ENCODE data around the gene STMN3.
"Not testable (repeated sequence)": the region's sequence is repeated elsewhere in the genome, so short reads cannot be mapped to it uniquely, and the experiment has no call there.

Gene STMN3

GRCh38 chr20:63617092-63617875 lies 35.9 kb downstream of the STMN3 start:
- no peak for DNase-seq (ENCODE audit: low read depth in 2 of 2)

GRCh38 chr20:63613863-63614594 lies 39.2 kb downstream of the STMN3 start:
- not testable (repeated sequence) for DNase-seq (ENCODE audit: low read depth in 2 of 2)

DNA sequence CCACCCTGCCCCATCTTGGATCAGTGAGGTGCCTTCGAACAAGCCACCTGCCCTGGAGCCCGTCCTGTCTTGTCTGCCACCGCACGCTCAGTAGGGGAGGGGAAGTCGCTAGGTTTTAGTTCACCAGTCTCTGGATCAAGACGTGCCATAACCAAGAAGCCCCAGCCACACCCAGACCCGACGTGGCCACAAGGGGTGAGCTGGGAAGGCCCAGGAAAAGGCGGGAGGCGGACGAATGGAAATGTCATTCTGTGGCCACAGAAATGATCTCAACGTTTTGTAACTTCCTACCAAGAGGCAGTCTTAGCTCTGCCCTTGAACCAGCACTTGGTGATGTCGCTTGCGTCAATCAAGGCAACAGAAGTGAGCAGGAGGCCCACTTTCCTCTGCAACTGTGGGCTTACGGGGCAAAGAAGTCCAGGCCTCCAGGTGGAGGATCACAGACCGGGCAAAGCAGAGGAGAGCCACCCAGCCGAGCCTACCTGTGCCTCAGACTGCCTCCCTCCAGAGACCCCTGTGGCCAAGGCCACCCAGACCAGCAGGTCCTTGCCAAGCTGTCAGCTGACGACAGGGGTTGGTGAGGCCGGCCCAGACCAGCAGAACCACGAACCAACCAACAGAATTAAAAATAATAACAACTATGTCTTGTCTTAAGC lies 40.8 kb downstream of the STMN3 start:
- DNase-seq (ENCODE audit: low read depth in 2 of 2): no peak

DNA sequence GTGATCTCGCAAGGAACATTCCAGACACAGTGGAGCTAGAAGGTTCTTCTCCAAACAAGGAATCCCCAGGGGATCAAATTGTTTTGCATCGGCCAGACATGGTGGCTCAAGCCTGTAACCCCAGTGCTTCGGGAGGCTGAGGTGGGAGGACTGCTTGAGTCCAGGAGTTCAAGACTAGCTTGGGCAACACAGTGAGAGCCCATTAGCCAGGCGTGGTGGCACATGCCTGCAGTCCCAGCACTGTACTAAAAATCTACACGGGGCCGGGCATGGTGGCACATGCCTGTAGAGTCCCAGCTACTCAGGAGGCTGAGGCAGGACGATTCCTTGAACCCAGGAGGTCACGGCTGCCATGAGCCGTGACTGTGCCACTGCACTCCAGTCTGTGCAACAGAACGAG lies 41.6 kb downstream of the STMN3 start:
- DNase-seq (ENCODE audit: low read depth in 2 of 2): no peak

- no peak for DNase-seq (ENCODE audit: low read depth in 2 of 2)
These were observed 42.4 kb downstream of the STMN3 start for GRCh38 chr20:63610581-63611435.

- no peak for DNase-seq (ENCODE audit: low read depth in 2 of 2)
These were observed 46.5 kb downstream of the STMN3 start for GRCh38 chr20:63606686-63607085.

- no peak for DNase-seq (ENCODE audit: low read depth in 2 of 2)
These were observed 50.9 kb downstream of the STMN3 start for GRCh38 chr20:63602321-63602720.

- DNase-seq (ENCODE audit: low read depth in 2 of 2): not testable (repeated sequence)
These were observed 51.5 kb downstream of the STMN3 start for GRCh38 chr20:63601679-63602078.

DNA sequence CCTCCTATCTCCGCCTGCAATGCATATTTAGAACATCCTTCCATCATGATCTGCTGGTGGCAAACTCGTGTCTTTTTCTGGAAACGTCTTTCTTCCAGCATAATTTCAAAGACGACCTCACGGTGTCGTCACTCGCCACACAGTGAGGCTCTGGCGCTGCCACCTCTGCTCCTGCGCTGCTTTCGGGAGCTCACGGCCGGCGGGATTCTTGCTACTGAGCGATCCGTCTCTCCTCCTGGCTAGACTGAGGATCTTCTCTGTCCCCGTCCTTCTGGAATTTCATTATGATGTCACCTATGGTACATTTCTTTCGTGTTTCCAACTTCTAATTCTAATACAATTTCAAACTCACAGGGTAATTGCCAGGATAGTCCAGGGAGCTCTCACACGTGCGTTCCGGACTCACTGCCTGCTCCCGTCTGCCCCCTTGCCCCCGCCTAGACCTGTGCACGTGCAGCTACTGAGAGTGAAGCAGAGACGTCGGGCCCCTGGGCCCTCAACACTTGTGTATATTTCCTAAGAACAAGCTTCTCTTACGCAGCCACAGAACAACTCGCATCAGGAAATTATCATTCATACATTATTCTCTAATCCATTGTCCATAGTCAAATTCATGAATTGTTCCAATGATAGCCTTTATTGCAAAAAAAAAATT lies 53.7 kb downstream of the STMN3 start:
- no peak for DNase-seq (ENCODE audit: low read depth in 2 of 2)

DNA sequence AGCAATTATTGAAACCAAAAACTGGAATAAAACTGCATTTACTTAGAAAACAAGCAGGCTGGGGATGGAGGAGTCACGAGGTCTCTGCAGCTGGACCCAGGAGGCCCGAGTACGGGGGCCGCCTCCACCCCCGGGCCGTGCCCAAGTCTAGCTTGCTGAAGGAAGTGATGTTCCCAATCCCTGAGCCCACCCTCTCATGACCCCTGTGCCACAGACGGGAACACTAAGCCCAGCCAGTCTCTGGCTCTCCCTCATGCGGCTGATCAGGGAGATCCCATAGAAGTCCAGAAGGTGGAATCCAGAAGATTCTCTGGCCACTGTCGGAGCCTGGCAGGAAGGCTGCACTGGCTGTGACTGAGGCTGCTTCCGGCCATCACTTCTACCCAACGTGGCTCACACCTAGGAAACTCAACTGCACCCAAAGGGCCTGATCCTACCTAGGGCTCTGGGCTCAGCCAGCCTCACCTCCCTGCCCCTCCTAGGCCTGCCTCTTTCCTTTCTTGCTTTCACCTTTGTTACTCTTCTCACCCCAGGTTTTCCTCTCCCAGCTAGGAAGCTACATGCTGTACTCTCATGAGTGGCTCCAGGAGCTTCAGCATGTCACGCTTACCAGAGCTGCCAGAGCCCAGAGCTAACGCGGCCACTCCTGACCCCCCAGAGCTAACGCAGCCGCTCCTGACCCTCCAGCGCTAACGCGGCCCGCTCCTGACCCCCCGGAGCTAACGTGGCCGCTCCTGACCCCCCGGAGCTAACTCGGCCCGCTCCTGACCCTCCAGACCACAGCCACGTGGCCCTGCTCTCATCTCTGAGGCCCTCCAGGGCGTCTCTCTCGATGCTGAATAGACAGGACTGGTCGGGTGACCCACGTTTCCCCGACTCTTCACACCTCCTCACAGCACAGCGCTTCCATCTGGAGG lies 54.5 kb downstream of the STMN3 start:
- no peak for DNase-seq (ENCODE audit: low read depth in 2 of 2)

DNA sequence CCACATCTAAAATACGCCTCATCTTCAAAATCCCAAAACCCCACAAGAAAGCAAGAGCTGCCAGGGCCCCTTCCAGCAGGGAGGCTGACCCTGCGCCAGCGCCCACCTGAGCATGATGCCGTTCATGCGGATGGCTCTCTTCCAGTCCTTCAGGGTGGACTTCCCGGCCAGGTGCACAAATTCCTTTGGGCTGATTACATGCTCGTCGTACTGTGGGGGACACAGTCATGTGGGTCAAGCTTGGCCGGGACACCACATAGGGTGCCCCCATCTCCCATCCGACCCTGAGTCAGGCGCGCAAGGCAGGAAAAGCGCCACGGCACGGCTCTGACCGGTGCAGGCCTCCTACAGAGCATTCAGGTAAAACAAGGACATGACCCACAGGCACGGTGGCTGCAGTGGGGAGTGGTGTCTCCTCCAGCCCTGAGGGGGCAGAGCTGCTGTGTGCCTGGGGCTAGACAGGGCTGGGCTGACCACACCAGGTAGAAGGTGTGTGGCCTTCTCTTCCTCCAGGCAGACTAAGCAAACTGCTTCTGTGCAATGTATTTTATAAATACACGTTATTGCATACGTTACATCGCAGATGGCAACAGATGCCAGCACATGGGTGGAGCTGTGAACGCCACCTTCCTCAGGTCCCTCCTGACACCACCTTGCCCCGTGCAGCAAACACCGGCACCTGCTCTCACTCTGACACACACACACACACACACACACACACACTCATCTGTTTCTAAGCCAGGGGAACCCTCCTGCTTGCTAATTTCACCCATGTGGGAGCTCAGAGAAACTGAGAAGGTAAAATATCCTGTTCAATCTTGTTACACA lies 55.4 kb downstream of the STMN3 start:
- DNase-seq (ENCODE audit: low read depth in 2 of 2): no peak

GRCh38 chr20:63596423-63596822 lies 56.8 kb downstream of the STMN3 start:
- no peak for DNase-seq (ENCODE audit: low read depth in 2 of 2)

DNA sequence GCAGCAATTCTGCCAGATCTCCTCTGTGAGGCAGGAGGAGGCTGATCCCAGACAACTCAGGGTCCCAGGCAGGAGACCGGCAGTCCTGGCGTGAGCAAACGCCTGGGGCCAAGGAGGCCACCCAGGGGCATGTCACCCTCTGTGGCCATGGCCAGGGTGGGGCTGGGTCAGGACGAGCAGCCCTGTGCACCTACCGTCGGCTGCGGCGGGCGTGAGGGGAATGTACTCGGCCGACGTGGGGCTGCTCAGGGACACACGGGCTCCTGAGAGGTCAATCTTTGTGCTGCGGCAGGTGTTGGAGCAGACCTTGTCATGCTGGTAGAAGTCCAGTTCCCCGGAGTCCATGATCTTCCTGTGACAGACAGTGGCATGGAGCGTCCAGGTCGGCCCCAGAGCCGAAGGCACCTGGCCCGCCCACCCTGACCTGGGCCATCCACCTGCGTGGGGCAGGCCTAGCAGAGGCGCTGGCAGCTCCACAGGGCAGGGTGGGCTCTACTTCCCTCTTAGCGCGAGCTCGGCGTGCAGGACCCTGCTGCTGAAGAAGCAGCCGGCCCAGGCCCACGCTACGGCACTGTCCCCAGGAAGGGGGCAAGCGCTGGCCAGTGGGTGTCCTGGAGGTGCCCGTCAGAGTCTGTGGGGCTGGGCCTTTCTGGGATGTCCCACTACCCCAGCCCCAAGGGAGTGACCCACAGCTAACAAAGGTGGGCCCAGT lies 57.7 kb downstream of the STMN3 start:
- no peak for DNase-seq (ENCODE audit: low read depth in 2 of 2)

DNA sequence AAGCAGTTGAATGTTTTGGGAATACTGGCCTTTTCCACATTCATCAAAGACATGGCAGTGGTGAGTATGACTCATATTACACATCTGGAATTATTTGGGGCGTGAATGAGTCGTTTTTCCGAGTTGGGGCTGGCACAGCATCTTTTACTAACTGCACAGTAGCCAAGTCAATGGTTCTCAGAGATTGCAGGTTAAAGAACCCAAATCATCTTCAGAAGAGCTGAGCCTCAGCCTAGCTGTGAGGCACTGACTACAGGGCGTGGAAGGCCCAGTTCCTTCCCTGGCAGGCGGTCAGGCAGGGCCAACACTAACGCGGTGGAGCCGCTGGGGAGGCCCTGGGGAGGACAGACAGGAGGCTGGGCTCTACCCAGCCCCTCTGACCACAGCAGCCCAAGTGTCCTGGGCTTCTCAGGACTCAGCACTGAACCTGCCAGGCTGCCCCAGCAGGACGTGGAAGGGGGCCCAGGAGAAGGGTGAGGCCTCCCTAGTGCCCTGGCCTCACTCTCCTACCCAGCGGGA lies 59.1 kb downstream of the STMN3 start:
- no peak for DNase-seq (ENCODE audit: low read depth in 2 of 2)

GRCh38 chr20:63592661-63593060 lies 60.6 kb downstream of the STMN3 start:
- DNase-seq (ENCODE audit: low read depth in 2 of 2): no peak

DNA sequence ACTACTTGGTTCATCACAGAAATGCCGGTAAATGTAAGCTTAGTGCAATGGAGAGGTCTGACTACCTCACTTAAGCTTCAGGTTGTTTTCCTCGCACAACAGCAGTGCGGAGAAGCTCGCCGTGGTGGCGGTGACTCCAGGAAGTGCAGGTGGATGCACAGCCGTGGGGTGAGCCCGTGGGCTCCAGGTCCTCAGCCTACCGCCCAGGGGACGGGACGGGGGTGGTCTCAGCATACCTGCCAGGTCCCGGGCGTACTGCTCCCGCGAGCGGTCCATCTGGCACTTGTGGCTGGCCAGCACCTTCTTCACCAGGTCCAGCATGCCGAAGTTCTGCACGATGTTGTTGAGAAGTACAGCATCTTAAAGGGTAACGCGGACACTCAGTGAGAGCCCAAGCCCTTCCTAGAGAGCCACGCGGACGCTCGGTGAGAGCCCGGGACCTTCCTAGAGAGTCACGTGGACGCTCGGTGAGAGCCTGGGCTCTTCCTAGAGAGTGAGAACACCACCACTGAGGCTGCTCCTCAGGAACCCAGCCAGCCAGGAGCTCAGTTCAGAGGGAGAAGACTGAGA lies 61.4 kb downstream of the STMN3 start:
- DNase-seq (ENCODE audit: low read depth in 2 of 2): no peak

DNA sequence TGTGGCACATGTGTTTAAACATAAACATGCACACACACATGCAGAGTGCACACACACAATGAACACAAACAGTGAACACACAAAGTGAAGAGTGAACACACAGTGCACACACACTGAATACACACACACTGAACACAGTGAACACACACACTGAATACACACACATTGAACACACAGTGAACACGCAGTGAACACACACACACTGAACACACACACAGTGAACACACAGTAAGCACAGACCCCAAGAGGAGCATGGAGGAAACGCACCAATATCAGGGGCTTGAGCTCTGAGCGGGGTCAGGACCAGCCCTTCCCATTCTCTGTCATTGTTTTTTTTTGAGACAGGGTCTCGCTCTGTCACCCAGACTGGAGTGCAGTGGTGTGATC lies 62.1 kb downstream of the STMN3 start:
- DNase-seq (ENCODE audit: low read depth in 2 of 2): no peak

All from stimulated activated CD8-positive, alpha-beta memory T cell treated with anti-CD3 and anti-CD28 coated beads, Interleukin-2, amount 100 ng/mL, for 48 hours (primary cell).